ENCODE results near the gene ATP8A2.

The ATP8A2 gene

GRCh38 chr13:25689539-25689938 lies 317.8 kb downstream of the ATP8A2 start:
- DNase-seq, result no peak

DNA sequence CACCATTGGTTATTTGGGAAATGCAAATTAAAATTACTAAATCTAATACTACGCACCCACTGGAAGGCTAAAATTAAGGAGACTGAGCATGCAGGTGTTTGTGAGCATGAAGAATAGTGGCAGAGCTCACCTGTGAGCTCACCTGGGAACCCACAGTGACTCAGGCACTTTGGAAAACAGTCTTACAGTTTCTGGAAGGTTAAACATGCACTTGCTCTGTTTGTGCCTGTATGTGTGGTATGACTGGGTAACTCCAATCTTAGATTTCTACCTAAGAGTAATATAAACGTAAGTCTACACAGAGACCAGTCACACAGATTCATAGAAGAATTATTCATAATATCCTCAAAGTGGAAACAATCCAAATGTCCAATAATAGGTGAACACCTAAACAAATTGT lies 318.8 kb downstream of the ATP8A2 start:
- DNase-seq, result no peak

DNA sequence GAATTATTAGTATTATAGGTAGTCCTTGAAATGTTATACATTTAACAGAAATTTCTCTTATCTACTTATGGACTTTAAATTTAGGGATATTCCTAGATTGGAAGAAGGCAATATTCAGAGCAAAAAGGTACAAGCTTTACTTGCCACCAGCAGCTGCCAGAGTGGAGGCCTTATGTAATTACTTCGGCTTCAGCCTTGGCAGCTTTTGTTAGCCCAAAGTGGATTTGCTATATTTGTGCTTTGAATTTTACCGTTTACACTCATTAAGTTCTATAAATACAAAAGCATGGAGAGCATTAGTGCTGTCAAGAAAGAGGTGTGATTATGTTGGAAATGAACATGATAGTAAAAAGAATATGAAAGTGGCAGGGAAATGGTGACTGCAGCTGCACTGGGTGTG lies 319.9 kb downstream of the ATP8A2 start:
- no peak for DNase-seq

GRCh38 chr13:25692099-25692498 lies 320.3 kb downstream of the ATP8A2 start:
- no peak for DNase-seq

GRCh38 chr13:25699056-25699455 lies 327.3 kb downstream of the ATP8A2 start:
- DNase-seq, result no peak

- no peak for DNase-seq
Observed at GRCh38 chr13:25699600-25699999, 327.8 kb downstream of the ATP8A2 start.

- no peak for DNase-seq
Observed at GRCh38 chr13:25701304-25701703, 329.5 kb downstream of the ATP8A2 start.

DNA sequence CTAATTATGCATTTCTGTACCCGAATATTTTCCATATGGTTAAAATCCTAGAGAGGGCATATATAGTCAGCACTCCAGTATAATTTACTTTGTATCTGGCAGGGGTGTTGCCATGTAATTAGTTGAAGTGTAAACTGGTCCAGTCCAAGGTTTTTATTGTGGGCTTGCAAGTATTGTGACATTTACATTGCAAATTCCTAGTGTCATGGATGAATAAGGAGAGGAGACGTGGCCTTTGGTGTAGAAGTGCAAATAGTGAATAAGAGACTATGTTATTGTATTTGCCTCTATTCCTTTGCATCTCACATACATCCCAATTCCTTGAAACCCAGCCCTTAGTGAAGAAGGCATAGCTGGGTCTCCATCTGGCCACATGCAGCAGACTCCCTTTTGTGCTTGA lies 330.6 kb downstream of the ATP8A2 start:
- DNase-seq, result no peak

- no peak for DNase-seq
Observed at GRCh38 chr13:25707726-25708125, 336.0 kb downstream of the ATP8A2 start.

GRCh38 chr13:25708268-25708667 lies 336.5 kb downstream of the ATP8A2 start:
- no peak for DNase-seq

DNA sequence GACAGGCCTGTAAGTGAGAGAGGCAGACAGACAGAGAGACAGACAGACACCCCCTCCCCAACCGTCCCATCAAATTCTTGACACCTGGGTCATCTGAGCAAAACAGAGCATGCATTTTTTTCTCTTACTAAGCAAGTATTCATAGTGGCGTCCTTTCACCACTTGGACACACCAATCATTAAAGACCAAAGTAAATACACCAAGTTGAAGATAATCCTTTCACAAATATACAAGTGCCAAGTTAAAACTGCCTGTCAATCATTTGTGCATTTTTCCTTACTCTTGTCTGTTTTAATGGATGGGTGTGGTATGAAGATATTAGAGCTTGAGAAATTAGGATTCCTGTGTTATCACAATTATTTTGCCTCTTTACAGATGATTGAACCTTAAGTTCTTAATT lies 337.3 kb downstream of the ATP8A2 start:
- no peak for DNase-seq

- DNase-seq, result no peak
Observed at GRCh38 chr13:25715760-25716159, 344.0 kb downstream of the ATP8A2 start.

GRCh38 chr13:25717666-25718197 lies 346.0 kb downstream of the ATP8A2 start:
- DNase-seq, result no peak

DNA sequence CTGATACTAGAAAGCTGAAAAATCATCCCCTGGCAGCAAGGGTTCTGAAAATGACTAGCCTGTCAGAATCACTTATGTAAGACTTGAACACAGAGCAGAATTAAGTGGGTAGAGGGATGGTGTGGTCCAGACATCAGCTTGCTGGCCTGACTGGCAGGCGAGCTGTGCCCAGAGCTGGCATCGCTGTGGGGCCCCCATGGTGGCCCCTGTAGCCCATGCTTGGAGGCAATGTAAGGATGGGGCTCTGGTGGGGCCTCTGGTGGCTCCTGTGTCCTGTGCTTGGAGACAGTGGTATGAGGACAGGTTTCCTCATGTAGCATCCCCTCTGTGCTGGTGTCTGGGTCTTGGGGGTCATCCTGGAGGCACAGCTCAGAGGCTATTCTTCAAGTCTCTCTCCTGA lies 347.9 kb downstream of the ATP8A2 start:
- no peak for DNase-seq

- no peak for DNase-seq
Observed at GRCh38 chr13:25722893-25723292, 351.1 kb downstream of the ATP8A2 start.

GRCh38 chr13:25725104-25725503 lies 353.3 kb downstream of the ATP8A2 start:
- no peak for DNase-seq

DNA sequence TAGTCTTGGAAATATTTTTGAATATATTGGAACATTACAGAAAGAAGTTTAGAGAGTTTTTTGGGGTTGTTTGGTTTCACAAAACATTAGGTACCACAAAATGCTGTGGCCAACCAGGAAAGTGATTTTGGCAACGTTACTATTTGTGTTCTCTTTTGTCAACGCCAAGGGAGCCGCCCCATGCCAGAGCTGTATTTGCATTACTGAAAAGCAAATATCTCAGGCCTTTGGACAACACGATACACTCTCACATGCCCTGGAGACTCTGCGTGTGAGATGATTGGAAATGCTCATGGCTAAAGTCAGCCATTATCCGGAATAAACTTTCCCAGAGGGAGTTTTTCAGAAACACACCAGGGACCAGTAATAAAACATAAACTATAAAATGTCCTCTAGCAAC lies 355.5 kb downstream of the ATP8A2 start:
- no peak for DNase-seq

- DNase-seq, result no peak
Observed at GRCh38 chr13:25727810-25728209, 356.0 kb downstream of the ATP8A2 start.

- DNase-seq, result no peak
Observed at GRCh38 chr13:25729201-25729600, 357.4 kb downstream of the ATP8A2 start.

GRCh38 chr13:25731037-25731436 lies 359.3 kb downstream of the ATP8A2 start:
- no peak for DNase-seq

DNA sequence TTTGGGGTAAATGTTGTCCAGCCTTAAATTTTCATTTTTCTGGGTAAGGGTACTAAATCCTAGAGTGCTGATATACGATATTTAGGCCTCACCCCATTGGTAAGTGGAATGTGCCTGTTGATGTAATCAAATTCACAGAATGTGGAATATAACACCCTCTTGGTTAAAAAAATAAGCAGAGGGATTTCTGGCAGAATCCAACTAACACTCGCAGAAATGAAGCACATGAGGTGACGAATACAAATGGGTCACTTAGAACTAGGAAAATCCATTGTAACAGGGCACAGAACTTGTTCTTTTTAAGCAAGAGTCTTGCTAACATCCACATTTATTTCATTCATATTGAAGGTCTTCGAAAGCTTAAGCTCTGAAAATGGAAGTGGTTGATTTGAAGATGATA lies 359.8 kb downstream of the ATP8A2 start:
- DNase-seq, result no peak

GRCh38 chr13:25732111-25732865 lies 360.5 kb downstream of the ATP8A2 start:
- DNase-seq, result no peak

DNA sequence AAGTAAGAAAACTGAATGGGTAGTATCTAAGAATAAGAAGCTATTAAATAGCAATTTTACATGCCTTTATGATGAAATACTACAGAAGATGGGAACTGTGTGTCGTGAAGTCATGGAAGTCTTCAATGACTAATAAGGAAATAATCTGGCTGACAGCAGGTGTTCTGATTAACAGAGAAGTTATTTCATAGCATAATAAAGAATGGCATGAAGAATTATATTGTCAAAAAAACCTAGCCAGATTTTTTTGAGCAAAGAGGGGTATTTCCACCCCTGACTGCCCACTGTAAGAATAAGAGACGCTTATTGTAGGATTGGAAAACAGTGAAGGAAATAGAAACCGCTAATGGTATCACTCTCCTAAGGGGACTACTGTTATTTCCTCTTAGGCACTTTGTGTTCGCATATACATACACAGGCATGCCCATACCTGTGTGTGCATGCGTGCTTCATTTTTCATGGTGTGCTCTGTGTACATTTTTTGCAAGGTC lies 361.3 kb downstream of the ATP8A2 start:
- DNase-seq, result no peak

- DNase-seq, result no peak
Observed at GRCh38 chr13:25733696-25734435, 362.1 kb downstream of the ATP8A2 start.

Measured in activated naive CD4-positive, alpha-beta T cell treated with anti-CD3 and anti-CD28 coated beads, Interleukin-2, amount 50 U/mL, for 16 hours (primary cell).